ENCODE measurements around the gene UTP25. TPM values are rescaled to one million over a fixed set of nuclear protein-coding genes. Genes with fewer than 3 reads are reported as not detected.

The UTP25 gene
- total RNA-seq, 1 experiment from 2014 or later: 9.5 TPM

- ChIA-PET CTCF (no interaction called here), POLR2A (interaction anchor here (1.0 kb wide), 1 partner anchor 414 kb away, joined by 3 read pairs; no protein-coding TSS in a partner anchor)
- DNase-seq (ENCODE audit: low read depth, low spot score) (no peak), ATAC-seq (no peak)
- no peaks in the 10 kb centered on the region for H3K9me3 ChIP-seq (ENCODE audit: control insufficient read depth, insufficient read depth, low read depth, low read length)
- in situ Hi-C loops (cut with HindIII; ENCODE audit: low pct_unique_long_range_greater_than_20kb, low sequenced_read_pairs) (no loop called here), intact Hi-C loops (cut with micrococcal nuclease; ENCODE audit: unreplicated experiment) (no loop called here)
- H3K4me1 ChIP-seq (ENCODE audit: control insufficient read depth, insufficient read depth, low read length): no peaks in the 10 kb centered on the region
- BruUV-seq (replicated peaks): no TSS peak
- no peaks in the 10 kb centered on the region for H3K36me3 ChIP-seq (ENCODE audit: control insufficient read depth, insufficient read depth, low read length)
- H3K27ac ChIP-seq (ENCODE audit: low read length): no peak overlapping the region
- TF ChIP-seq SIN3A (IDR thresholded peaks at IDR 0.05; ENCODE audit: borderline replicate concordance, insufficient read depth, low read depth, low read length): no peak
- TF ChIP-seq CTCF (IDR thresholded peaks at IDR 0.05): no peak
- TF ChIP-seq, protein P1, sequence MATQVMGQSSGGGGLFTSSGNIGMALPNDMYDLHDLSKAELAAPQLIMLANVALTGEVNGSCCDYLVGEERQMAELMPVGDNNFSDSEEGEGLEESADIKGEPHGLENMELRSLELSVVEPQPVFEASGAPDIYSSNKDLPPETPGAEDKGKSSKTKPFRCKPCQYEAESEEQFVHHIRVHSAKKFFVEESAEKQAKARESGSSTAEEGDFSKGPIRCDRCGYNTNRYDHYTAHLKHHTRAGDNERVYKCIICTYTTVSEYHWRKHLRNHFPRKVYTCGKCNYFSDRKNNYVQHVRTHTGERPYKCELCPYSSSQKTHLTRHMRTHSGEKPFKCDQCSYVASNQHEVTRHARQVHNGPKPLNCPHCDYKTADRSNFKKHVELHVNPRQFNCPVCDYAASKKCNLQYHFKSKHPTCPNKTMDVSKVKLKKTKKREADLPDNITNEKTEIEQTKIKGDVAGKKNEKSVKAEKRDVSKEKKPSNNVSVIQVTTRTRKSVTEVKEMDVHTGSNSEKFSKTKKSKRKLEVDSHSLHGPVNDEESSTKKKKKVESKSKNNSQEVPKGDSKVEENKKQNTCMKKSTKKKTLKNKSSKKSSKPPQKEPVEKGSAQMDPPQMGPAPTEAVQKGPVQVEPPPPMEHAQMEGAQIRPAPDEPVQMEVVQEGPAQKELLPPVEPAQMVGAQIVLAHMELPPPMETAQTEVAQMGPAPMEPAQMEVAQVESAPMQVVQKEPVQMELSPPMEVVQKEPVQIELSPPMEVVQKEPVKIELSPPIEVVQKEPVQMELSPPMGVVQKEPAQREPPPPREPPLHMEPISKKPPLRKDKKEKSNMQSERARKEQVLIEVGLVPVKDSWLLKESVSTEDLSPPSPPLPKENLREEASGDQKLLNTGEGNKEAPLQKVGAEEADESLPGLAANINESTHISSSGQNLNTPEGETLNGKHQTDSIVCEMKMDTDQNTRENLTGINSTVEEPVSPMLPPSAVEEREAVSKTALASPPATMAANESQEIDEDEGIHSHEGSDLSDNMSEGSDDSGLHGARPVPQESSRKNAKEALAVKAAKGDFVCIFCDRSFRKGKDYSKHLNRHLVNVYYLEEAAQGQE (IDR thresholded peaks at IDR 0.05; ENCODE audit: insufficient read depth in 1 of 2, low read depth in 2 of 2, low read length in 1 of 2): no peak
- no peak for TF ChIP-seq POLR2AphosphoS5 (IDR thresholded peaks at IDR 0.05; ENCODE audit: low read depth, low read length)
- TF ChIP-seq TCF7L2 (IDR thresholded peaks at IDR 0.05; ENCODE audit: low read depth, low read length): no peak
- H3K27me3 ChIP-seq (ENCODE audit: control insufficient read depth, insufficient read depth, low read length): peaks cover 2% of the 10 kb centered on the region; the same call in 1 of the 2 replicates
- no peak overlapping the region for H3K4me3 ChIP-seq (ENCODE audit: low read depth in 2 of 2, low read length in 2 of 2)
Measured at GRCh38 chr1:209882286-209882685, 54.5 kb downstream of the UTP25 start.

DNA sequence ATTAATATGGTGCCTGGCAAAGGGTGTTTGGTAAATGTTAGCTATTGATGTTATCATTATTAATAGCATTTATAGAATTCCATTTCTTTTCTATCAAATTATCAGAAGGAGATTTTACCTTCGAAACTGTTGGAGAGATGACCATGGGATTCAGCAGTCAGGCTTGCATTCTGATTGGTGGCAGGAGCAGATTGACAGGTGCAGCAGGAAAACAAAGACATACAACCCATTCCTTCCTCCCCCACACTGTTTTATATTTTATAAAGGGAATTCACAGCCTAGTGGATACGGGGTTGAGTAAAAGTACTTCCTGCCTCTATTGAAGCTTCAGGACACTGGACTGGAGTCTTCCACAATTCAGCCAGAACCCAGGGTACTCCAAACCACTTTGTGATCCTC lies 55.2 kb downstream of the UTP25 start:
- H3K4me3 ChIP-seq (ENCODE audit: low read depth in 2 of 2, low read length in 2 of 2): no peak overlapping the region
- H3K27me3 ChIP-seq (ENCODE audit: control insufficient read depth, insufficient read depth, low read length): peaks cover 2% of the 10 kb centered on the region; the same call in 1 of the 2 replicates
- CTCF ChIA-PET: interaction anchor here (0.6 kb wide), 1 partner anchor 27 kb away, joined by 3 read pairs; no protein-coding TSS in a partner anchor
- H3K4me1 ChIP-seq (ENCODE audit: control insufficient read depth, insufficient read depth, low read length): no peaks in the 10 kb centered on the region
- H3K27ac ChIP-seq (ENCODE audit: low read length): no peak overlapping the region
- H3K9me3 ChIP-seq (ENCODE audit: control insufficient read depth, insufficient read depth, low read depth, low read length): no peaks in the 10 kb centered on the region
- intact Hi-C loops (cut with micrococcal nuclease; ENCODE audit: unreplicated experiment): no loop called here
- DNase-seq (ENCODE audit: low read depth, low spot score) (no peak), ATAC-seq (no peak)
- in situ Hi-C loops (cut with HindIII; ENCODE audit: low pct_unique_long_range_greater_than_20kb, low sequenced_read_pairs): no loop called here
- TF ChIP-seq SIN3A (IDR thresholded peaks at IDR 0.05; ENCODE audit: borderline replicate concordance, insufficient read depth, low read depth, low read length) (no peak), POLR2AphosphoS5 (IDR thresholded peaks at IDR 0.05; ENCODE audit: low read depth, low read length) (no peak), CTCF (IDR thresholded peaks at IDR 0.05) (no peak), TCF7L2 (IDR thresholded peaks at IDR 0.05; ENCODE audit: low read depth, low read length) (no peak)
- TF ChIP-seq, protein P1 (IDR thresholded peaks at IDR 0.05; ENCODE audit: insufficient read depth in 1 of 2, low read depth in 2 of 2, low read length in 1 of 2): no peak
- no peaks in the 10 kb centered on the region for H3K36me3 ChIP-seq (ENCODE audit: control insufficient read depth, insufficient read depth, low read length)
- POLR2A ChIA-PET: interaction anchor here (0.6 to 1.0 kb wide), 2 partner anchors 300 to 414 kb away, joined by 3 to 4 read pairs; no protein-coding TSS in a partner anchor
- no TSS peak for BruUV-seq (replicated peaks)

All from Panc1 (cell line).